WTC11 (cell line): ENCODE results near the gene NTN1. TPM values are rescaled to one million over a fixed set of nuclear protein-coding genes. Genes with fewer than 3 reads are reported as not detected.

Experiments used
- ATAC-seq: fragments of 200-7000 bp; cut with Tn5 transposase; 2 replicates; pipeline ENCODE4 v1.10.0; 2021; ENCODE audit warnings: mild to moderate bottlenecking, moderate library complexity
- CTCF ChIA-PET: fragments of 300-600 bp; sonication (Branson Sonifier 250); formaldehyde crosslinking; loops from one replicate; lab custom pipeline; 2021; ENCODE audit warnings: antibody characterized with exemption; lab: Charles Lee
- POLR2A ChIA-PET: fragments of 350-600 bp; sonication (Branson Sonifier 250); formaldehyde crosslinking; loops from one replicate; lab custom pipeline; 2021; ENCODE audit warnings: antibody characterized with exemption; lab: Charles Lee
- DNase-seq: peaks from one replicate; pipeline ENCODE4 v3.0.0; 2021; ENCODE audit warnings: low spot score
- H3K27ac Mint-ChIP-seq: 2 replicates; pipeline ENCODE4 v1.8.0; 2021; ENCODE audit warnings: mixed read lengths
- H3K27me3 Mint-ChIP-seq: 2 replicates; pipeline ENCODE4 v1.8.0; 2021; ENCODE audit warnings: low read depth, mild to moderate bottlenecking, moderate library complexity, mixed read lengths
- H3K36me3 Mint-ChIP-seq: 2 replicates; pipeline ENCODE4 v1.8.0; 2021; ENCODE audit warnings: mixed read lengths
- H3K4me1 Mint-ChIP-seq: 2 replicates; pipeline ENCODE4 v1.8.0; 2022; ENCODE audit warnings: mixed read lengths
- H3K4me3 Mint-ChIP-seq: 2 replicates; pipeline ENCODE4 v1.8.0; 2021; ENCODE audit warnings: mild to moderate bottlenecking, moderate library complexity, mixed read lengths
- H3K9me3 Mint-ChIP-seq: 2 replicates; pipeline ENCODE4 v1.8.0; 2021; ENCODE audit warnings: mixed read lengths
- ATF1 ChIP-seq: sonication (generic); formaldehyde crosslinking; IDR thresholded peaks from 2 replicates; pipeline ENCODE4 v1.8.1; 2023; ENCODE audit warnings: mild to moderate bottlenecking, moderate library complexity, missing genetic modification reagents
- ATF6 ChIP-seq: sonication (generic); formaldehyde crosslinking; IDR thresholded peaks from 2 replicates; pipeline ENCODE4 v1.8.1; 2023; ENCODE audit warnings: mild to moderate bottlenecking, missing genetic modification reagents
- CREM ChIP-seq: sonication (generic); formaldehyde crosslinking; IDR thresholded peaks from 2 replicates; pipeline ENCODE4 v1.8.1; 2022; ENCODE audit warnings: mild to moderate bottlenecking, missing genetic modification reagents, moderate library complexity
- ESRRA ChIP-seq: sonication (generic); formaldehyde crosslinking; IDR thresholded peaks from 2 replicates; pipeline ENCODE4 v1.8.1; 2022; ENCODE audit warnings: mild to moderate bottlenecking, missing genetic modification reagents, borderline replicate concordance
- FOXP1 ChIP-seq: sonication (generic); formaldehyde crosslinking; IDR thresholded peaks from 2 replicates; pipeline ENCODE4 v1.8.0; 2022; ENCODE audit warnings: missing genetic modification reagents, mild to moderate bottlenecking, moderate library complexity, borderline replicate concordance
- GABPB1 ChIP-seq: sonication (generic); formaldehyde crosslinking; IDR thresholded peaks from 2 replicates; pipeline ENCODE4 v1.8.1; 2023; ENCODE audit warnings: mild to moderate bottlenecking, missing genetic modification reagents
- HMGXB4 ChIP-seq: sonication (generic); formaldehyde crosslinking; IDR thresholded peaks from 2 replicates; pipeline ENCODE4 v1.8.1; 2023; ENCODE audit warnings: mild to moderate bottlenecking, moderate library complexity, missing genetic modification reagents
- IRF1 ChIP-seq: sonication (generic); formaldehyde crosslinking; IDR thresholded peaks from 2 replicates; pipeline ENCODE4 v1.8.0; 2023; ENCODE audit warnings: missing genetic modification reagents
- JAZF1 ChIP-seq: fragments of 250-450 bp; sonication (Bioruptor Pico); IDR thresholded peaks from 2 replicates; pipeline ENCODE4 v1.9.0; 2021; ENCODE audit warnings: moderate library complexity, mild to moderate bottlenecking, inconsistent platforms
- KAT7 ChIP-seq: sonication (generic); formaldehyde crosslinking; IDR thresholded peaks from 2 replicates; pipeline ENCODE4 v1.8.1; 2023; ENCODE audit warnings: missing genetic modification reagents, mild to moderate bottlenecking, borderline replicate concordance
- MAX ChIP-seq: sonication (generic); formaldehyde crosslinking; IDR thresholded peaks from 2 replicates; pipeline ENCODE4 v1.8.0; 2022; ENCODE audit warnings: mild to moderate bottlenecking, missing genetic modification reagents
- NFE2L1 ChIP-seq: sonication (generic); formaldehyde crosslinking; IDR thresholded peaks from 2 replicates; pipeline ENCODE4 v1.8.1; 2023; ENCODE audit warnings: missing genetic modification reagents
- NR3C1 ChIP-seq: sonication (generic); formaldehyde crosslinking; conservative IDR thresholded peaks from 2 replicates; pipeline ENCODE4 v1.8.1; 2023; ENCODE audit warnings: low read depth, mild to moderate bottlenecking, missing genetic modification reagents
- PREB ChIP-seq: sonication (generic); formaldehyde crosslinking; IDR thresholded peaks from 2 replicates; pipeline ENCODE4 v1.8.1; 2022; ENCODE audit warnings: mild to moderate bottlenecking, missing genetic modification reagents, moderate library complexity, borderline replicate concordance
- SMAD4 ChIP-seq: sonication (generic); formaldehyde crosslinking; IDR thresholded peaks from 2 replicates; pipeline ENCODE4 v1.8.0; 2022; ENCODE audit warnings: mild to moderate bottlenecking, missing genetic modification reagents
- USF1 ChIP-seq: sonication (generic); formaldehyde crosslinking; IDR thresholded peaks from 2 replicates; pipeline ENCODE4 v1.8.0; 2022; ENCODE audit warnings: mild to moderate bottlenecking, missing genetic modification reagents
- ZNF263 ChIP-seq: sonication (generic); formaldehyde crosslinking; IDR thresholded peaks from 2 replicates; pipeline ENCODE4 v1.8.1; 2022; ENCODE audit warnings: low read depth, mild to moderate bottlenecking, moderate library complexity, missing genetic modification reagents
- ZNF317 ChIP-seq: sonication (generic); formaldehyde crosslinking; IDR thresholded peaks from 2 replicates; pipeline ENCODE4 v1.8.1; 2023; ENCODE audit warnings: low read depth, mild to moderate bottlenecking, moderate library complexity, missing genetic modification reagents, borderline replicate concordance
- total RNA-seq: library from RNA; stranded (reverse); gene quantifications from 3 replicates; pipeline ENCODE4 v1.2.3, GENCODE V29; 2021

NTN1 gene
- total RNA-seq, 1 experiment from 2014 or later, result 5.5 TPM

GRCh38 chr17:9230861-9231260, 209.6 kb downstream of the NTN1 start:
- TF ChIP-seq CREM (CRISPR knock-in tag) (no peak), ATF1 (CRISPR knock-in tag) (no peak), MAX (CRISPR knock-in tag) (no peak), NFE2L1 (CRISPR knock-in tag) (no peak), USF1 (CRISPR knock-in tag) (no peak), KAT7 (no peak), IRF1 (no peak), SMAD4 (CRISPR knock-in tag) (no peak)
- ChIA-PET POLR2A (no interaction called here), CTCF (interaction anchor here (1.4 kb wide), 1 partner anchor 68 kb away, joined by 4 read pairs; no protein-coding TSS in a partner anchor)
- H3K27ac Mint-ChIP-seq, result no peak overlapping the region
- no peaks in the 10 kb centered on the region for H3K27me3 Mint-ChIP-seq
- H3K36me3 Mint-ChIP-seq, result no peaks in the 10 kb centered on the region
- H3K9me3 Mint-ChIP-seq, result no peaks in the 10 kb centered on the region
- no peak for DNase-seq
- no peak for ATAC-seq
- no peak overlapping the region for H3K4me3 Mint-ChIP-seq
- no peaks in the 10 kb centered on the region for H3K4me1 Mint-ChIP-seq

GRCh38 chr17:9231449-9232154, 210.3 kb downstream of the NTN1 start:
- H3K9me3 Mint-ChIP-seq, result no peaks in the 10 kb centered on the region
- ATAC-seq, result no peak
- TF ChIP-seq ATF6, result no peak
- TF ChIP-seq NR3C1 (CRISPR knock-in tag), result no peak
- TF ChIP-seq JAZF1, result no peak
- TF ChIP-seq ZNF263, result no peak
- TF ChIP-seq HMGXB4 (CRISPR knock-in tag), result no peak
- no peak for TF ChIP-seq PREB (CRISPR knock-in tag)
- TF ChIP-seq GABPB1 (CRISPR knock-in tag), result no peak
- TF ChIP-seq ZNF317 (CRISPR knock-in tag), result no peak
- TF ChIP-seq FOXP1, result no peak
- TF ChIP-seq ESRRA (CRISPR knock-in tag), result no peak
- TF ChIP-seq, all 79 proteins: peak for 0
- no peaks in the 10 kb centered on the region for H3K36me3 Mint-ChIP-seq
- no peak for DNase-seq
- H3K27me3 Mint-ChIP-seq, result no peaks in the 10 kb centered on the region
- H3K27ac Mint-ChIP-seq, result no peak overlapping the region
- no peaks in the 10 kb centered on the region for H3K4me1 Mint-ChIP-seq
- CTCF ChIA-PET, result interaction anchor here (0.6 kb wide), 1 partner anchor 69 kb away, joined by 3 read pairs; no protein-coding TSS in a partner anchor
- POLR2A ChIA-PET, result no interaction called here
- no peak overlapping the region for H3K4me3 Mint-ChIP-seq
